Uterus (tissue), 2 donors: ENCODE results near the gene KCNQ1.

ENCODE experiments used
- CTCF ChIP-seq, 4 experiments: fragments of 200-600 bp in 2 of 4; fragments of 450-650 bp in 2 of 4; sonication (generic) in 2 of 4; IDR thresholded peaks; one replicate each; pipeline ENCODE4 v1.5.1; 2016 to 2019; ENCODE audit warnings: antibody characterized with exemption in 4 of 4, mild to moderate bottlenecking in 2 of 4, moderate library complexity in 1 of 4
- POLR2A ChIP-seq, 2 donors: fragments of 450-650 bp; IDR thresholded peaks; one replicate each; pipeline ENCODE4 v1.6.1; 2016; ENCODE audit warnings: antibody characterized with exemption in 2 of 2, mild to moderate bottlenecking in 1 of 2, moderate library complexity in 1 of 2

GRCh38 chr11:2812371-2812991 is 367.7 kb downstream of the KCNQ1 start:
- no peak for TF ChIP-seq POLR2A (IDR thresholded peaks at IDR 0.05)
- TF ChIP-seq CTCF (IDR thresholded peaks at IDR 0.05): no peak
